Measurements from ENCODE around the gene RNF224. TPM values are rescaled to one million over a fixed set of nuclear protein-coding genes. Genes with fewer than 3 reads are reported as not detected.

Gene RNF224
- total and polyA plus RNA-seq, 2 of the 13 experiments (the other 11 are each of a cell fraction or from before 2014, with no cell fraction given), result 0.09 TPM; not detected in 1

DNA sequence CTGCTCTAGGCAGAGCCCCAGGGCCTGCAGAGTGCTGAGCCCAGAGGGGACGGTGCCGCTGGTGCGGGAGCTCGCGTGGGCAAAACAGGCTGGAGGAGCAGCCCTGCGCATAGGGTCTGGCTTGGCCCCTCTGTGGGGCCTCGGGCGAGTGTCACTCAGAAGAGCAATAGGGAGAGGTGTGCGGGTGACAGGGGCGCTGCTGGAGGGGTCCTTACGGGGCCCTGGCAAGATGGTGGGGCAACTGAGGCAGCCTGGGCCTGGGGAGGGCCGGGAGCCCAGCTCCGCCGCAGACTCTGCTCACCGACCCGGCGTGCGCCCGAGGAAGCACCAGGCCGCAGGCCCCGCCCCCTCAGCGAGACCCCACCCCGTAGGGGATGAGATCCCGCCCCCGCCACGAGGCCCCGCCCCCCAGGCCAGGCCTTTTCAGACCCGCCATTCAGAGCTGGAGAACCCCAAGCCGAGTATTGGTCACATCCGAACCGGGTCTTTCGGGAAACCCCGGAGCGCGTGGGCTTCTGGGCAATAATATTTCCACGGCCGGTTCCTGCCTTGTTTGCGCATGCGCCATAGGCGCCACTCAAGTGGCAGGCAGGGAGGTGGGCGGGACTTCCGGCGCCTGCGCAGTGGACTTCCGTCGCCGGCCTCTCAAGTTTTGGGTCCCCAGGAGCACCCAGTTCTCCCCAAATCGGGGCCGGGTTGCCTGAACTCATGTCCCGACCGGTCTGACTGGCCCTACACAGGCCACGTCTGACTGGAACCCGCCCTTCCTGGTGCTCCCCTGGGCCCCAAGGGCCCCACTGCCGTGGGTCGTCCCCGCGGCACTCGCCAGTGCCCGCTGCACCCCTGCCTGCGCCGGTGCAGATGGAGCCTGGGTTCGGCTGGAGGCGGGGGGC lies 4.0 kb upstream of the RNF224 start (continued):
- TF ChIP-seq HOMEZ (CRISPR knock-in tag; IDR thresholded peaks at IDR 0.05; ENCODE audit: low read depth), result no peak
- TF ChIP-seq ZNF234 (CRISPR knock-in tag; conservative IDR thresholded peaks at IDR 0.05), result no peak
- no peak for TF ChIP-seq SIX1 (CRISPR knock-in tag; IDR thresholded peaks at IDR 0.05; ENCODE audit: borderline replicate concordance)
- TF ChIP-seq, protein P1, sequence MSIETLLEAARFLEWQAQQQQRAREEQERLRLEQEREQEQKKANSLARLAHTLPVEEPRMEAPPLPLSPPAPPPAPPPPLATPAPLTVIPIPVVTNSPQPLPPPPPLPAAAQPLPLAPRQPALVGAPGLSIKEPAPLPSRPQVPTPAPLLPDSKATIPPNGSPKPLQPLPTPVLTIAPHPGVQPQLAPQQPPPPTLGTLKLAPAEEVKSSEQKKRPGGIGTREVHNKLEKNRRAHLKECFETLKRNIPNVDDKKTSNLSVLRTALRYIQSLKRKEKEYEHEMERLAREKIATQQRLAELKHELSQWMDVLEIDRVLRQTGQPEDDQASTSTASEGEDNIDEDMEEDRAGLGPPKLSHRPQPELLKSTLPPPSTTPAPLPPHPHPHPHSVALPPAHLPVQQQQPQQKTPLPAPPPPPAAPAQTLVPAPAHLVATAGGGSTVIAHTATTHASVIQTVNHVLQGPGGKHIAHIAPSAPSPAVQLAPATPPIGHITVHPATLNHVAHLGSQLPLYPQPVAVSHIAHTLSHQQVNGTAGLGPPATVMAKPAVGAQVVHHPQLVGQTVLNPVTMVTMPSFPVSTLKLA (IDR thresholded peaks at IDR 0.05), result peak; percentile 39; the same call in 1 of the 2 replicates
- TF ChIP-seq, protein P2, sequence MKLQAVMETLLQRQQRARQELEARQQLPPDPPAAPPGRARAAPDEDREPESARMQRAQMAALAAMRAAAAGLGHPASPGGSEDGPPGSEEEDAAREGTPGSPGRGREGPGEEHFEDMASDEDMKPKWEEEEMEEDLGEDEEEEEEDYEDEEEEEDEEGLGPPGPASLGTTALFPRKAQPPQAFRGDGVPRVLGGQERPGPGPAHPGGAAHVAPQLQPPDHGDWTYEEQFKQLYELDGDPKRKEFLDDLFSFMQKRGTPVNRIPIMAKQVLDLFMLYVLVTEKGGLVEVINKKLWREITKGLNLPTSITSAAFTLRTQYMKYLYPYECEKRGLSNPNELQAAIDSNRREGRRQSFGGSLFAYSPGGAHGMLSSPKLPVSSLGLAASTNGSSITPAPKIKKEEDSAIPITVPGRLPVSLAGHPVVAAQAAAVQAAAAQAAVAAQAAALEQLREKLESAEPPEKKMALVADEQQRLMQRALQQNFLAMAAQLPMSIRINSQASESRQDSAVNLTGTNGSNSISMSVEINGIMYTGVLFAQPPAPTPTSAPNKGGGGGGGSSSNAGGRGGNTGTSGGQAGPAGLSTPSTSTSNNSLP (IDR thresholded peaks at IDR 0.05; ENCODE audit: low read depth, low read length), result peak; percentile 15; the same call in 1 of the 2 replicates
- TF ChIP-seq ZNF570 (CRISPR knock-in tag; IDR thresholded peaks at IDR 0.05; ENCODE audit: borderline replicate concordance), result no peak
- TF ChIP-seq SRSF9 (IDR thresholded peaks at IDR 0.05; ENCODE audit: borderline replicate concordance, insufficient read depth, low read depth, low read length, poor library complexity, severe bottlenecking), result no peak
- no peak for TF ChIP-seq TOE1 (CRISPR knock-in tag; IDR thresholded peaks at IDR 0.05)
- TF ChIP-seq EEA1 (CRISPR knock-in tag; IDR thresholded peaks at IDR 0.05; ENCODE audit: borderline replicate concordance), result no peak; the same call in 1 of the 2 replicates
- TF ChIP-seq ZNF850 (CRISPR knock-in tag; conservative IDR thresholded peaks at IDR 0.05), result no peak
- no peak for TF ChIP-seq CBX2 (IDR thresholded peaks at IDR 0.05; ENCODE audit: low read depth, low read length)
- no peak for TF ChIP-seq CBX2 (CRISPR knock-in tag; IDR thresholded peaks at IDR 0.05; ENCODE audit: low read depth)
- TF ChIP-seq ZBTB3 (CRISPR knock-in tag; IDR thresholded peaks at IDR 0.05; ENCODE audit: borderline replicate concordance, low read depth), result no peak
- TF ChIP-seq ZNF646 (CRISPR knock-in tag; IDR thresholded peaks at IDR 0.05), result no peak
